Sigmoid colon (tissue), 7 donors: ENCODE data around the gene JAK2. TPM values are rescaled to one million over a fixed set of nuclear protein-coding genes. Genes with fewer than 3 reads are reported as not detected.
A peak's percentile ranks its signal among the peaks of the same experiment; 100 is the strongest.
"Not testable (repeated sequence)": the region's sequence is repeated elsewhere in the genome, so short reads cannot be mapped to it uniquely, and the experiment has no call there.

Experiments used
- DNase-seq: peaks from one replicate; pipeline ENCODE4 v3.0.0-alpha.2; 2019
- H3K27ac ChIP-seq, 4 donors: fragments of 200-600 bp; sonication (generic); one replicate each; pipeline ENCODE4 v1.5.1; 2016 to 2019; ENCODE audit warnings: mild to moderate bottlenecking in 1 of 4
- H3K27me3 ChIP-seq, 3 donors: fragments of 200-600 bp; sonication (generic); one replicate each; pipeline ENCODE4 v1.5.1; 2019; ENCODE audit warnings: mild to moderate bottlenecking in 1 of 3
- H3K36me3 ChIP-seq, 4 donors: fragments of 200-600 bp; sonication (generic); one replicate each; pipeline ENCODE4 v1.5.1; 2016 to 2019
- H3K4me1 ChIP-seq, 4 donors: fragments of 200-600 bp; sonication (generic); one replicate each; pipeline ENCODE4 v1.5.1; 2017 to 2019
- H3K4me3 ChIP-seq, 4 donors: fragments of 200-600 bp; sonication (generic); one replicate each; pipeline ENCODE4 v1.5.1; 2017 to 2019; ENCODE audit warnings: mild to moderate bottlenecking in 2 of 4, moderate library complexity in 1 of 4
- H3K9me3 ChIP-seq, 4 donors: fragments of 200-600 bp in 3 of 4; sonication (generic) in 3 of 4; one replicate each; pipeline versions ENCODE4 v1.5.1 to v1.6.1; 2013 to 2019
- EP300 ChIP-seq, 4 donors: sonication (generic); formaldehyde crosslinking; IDR thresholded peaks; one replicate each; pipeline ENCODE4 v1.6.1; 2017; ENCODE audit warnings: antibody characterized with exemption in 4 of 4
- POLR2A ChIP-seq, 2 donors: fragments of 450-650 bp; IDR thresholded peaks; one replicate each; pipeline ENCODE4 v1.6.1; 2016; ENCODE audit warnings: antibody characterized with exemption in 2 of 2, mild to moderate bottlenecking in 2 of 2, moderate library complexity in 2 of 2
- POLR2AphosphoS5 ChIP-seq, 4 donors: sonication (generic); formaldehyde crosslinking; IDR thresholded peaks; one replicate each; pipeline ENCODE4 v1.6.1; 2017; ENCODE audit warnings: antibody characterized with exemption in 4 of 4
- WGBS, 2 donors: extraction: QIAGEN DNeasy Blood & Tissue Kit; methylation state at CpG; one replicate each; pipeline ENCODE4 v1.1.7; 2013; 5-methylcytosine and 5-hydroxymethylcytosine counted together
- intact Hi-C: fragments of 100-400 bp; cut with DNase I; formaldehyde crosslinking; loops from one replicate; pipeline ENCODE4 v1.15.1; 2023
- polyA plus RNA-seq, 3 donors: library from polyadenylated mRNA; stranded (reverse); fragments of 200-250 nt; gene quantifications; one replicate each; pipeline ENCODE4 v1.2.3, GENCODE V29; 2013
- total RNA-seq, 4 donors: library from RNA; depleted of rRNA; stranded (reverse); fragments of >200 nt; gene quantifications; one replicate each; pipeline ENCODE4 v1.1.0, GENCODE V29; 2016
- TF ChIP-seq, protein P1 (sequence below), 4 experiments: fragments of 450-650 bp in 3 of 4; fragments of 200-600 bp in 1 of 4; IDR thresholded peaks; one replicate each; pipeline ENCODE4 v1.5.1; 2016 to 2019; ENCODE audit warnings: antibody characterized with exemption in 4 of 4, mild to moderate bottlenecking in 3 of 4, moderate library complexity in 2 of 4
- donor health status: healthy with polysubstance abuse.
- donor health status: Bipolar disorder and iron deficiency.
- donor health status: healthy.

Gene JAK2
- total and polyA plus RNA-seq, 7 donors: 5.3 to 36.8 (median 28.5) TPM

DNA sequence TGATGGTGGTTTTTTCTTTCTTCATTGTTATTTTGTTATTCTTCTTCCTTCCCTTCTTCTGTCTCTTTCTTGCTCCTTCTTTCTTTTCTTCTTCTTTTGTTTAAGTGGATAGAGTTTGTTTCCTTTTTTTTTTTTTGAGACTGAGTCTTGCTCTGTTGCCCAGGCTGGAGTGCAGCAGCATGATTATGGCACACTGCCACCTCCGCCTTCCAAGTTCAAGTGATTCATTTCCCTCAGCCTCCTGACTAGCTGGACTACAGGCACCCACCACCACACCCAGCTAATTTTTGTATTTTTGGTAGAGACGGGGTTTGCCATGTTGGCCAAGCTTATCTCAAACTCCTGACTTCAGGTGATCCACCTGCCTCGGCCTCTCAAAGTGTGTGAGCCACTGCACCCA is 40.3 kb downstream of the JAK2 start:
- WGBS, 2 donors: 94 to 97% methylated on average over 3 of the region's 3 CpGs
- Histone ChIP-seq H3K36me3 (peaks cover 0 to 44% (median 3%) of the 10 kb centered on the region in 4 donors), H3K27ac (no peak overlapping the region), H3K4me1 (peaks cover 0 to 6% (median 0%) of the 10 kb centered on the region in 4 donors), H3K9me3 (no peaks in the 10 kb centered on the region), H3K27me3 (no peaks in the 10 kb centered on the region), H3K4me3 (no peak overlapping the region)
- DNase-seq: no peak
- intact Hi-C loops: no loop called here
- TF ChIP-seq EP300 (IDR thresholded peaks at IDR 0.05) (no peak), POLR2A (IDR thresholded peaks at IDR 0.05) (no peak), POLR2AphosphoS5 (IDR thresholded peaks at IDR 0.05) (no peak)
- TF ChIP-seq, protein P1, sequence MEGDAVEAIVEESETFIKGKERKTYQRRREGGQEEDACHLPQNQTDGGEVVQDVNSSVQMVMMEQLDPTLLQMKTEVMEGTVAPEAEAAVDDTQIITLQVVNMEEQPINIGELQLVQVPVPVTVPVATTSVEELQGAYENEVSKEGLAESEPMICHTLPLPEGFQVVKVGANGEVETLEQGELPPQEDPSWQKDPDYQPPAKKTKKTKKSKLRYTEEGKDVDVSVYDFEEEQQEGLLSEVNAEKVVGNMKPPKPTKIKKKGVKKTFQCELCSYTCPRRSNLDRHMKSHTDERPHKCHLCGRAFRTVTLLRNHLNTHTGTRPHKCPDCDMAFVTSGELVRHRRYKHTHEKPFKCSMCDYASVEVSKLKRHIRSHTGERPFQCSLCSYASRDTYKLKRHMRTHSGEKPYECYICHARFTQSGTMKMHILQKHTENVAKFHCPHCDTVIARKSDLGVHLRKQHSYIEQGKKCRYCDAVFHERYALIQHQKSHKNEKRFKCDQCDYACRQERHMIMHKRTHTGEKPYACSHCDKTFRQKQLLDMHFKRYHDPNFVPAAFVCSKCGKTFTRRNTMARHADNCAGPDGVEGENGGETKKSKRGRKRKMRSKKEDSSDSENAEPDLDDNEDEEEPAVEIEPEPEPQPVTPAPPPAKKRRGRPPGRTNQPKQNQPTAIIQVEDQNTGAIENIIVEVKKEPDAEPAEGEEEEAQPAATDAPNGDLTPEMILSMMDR (IDR thresholded peaks at IDR 0.05): no peak

DNA sequence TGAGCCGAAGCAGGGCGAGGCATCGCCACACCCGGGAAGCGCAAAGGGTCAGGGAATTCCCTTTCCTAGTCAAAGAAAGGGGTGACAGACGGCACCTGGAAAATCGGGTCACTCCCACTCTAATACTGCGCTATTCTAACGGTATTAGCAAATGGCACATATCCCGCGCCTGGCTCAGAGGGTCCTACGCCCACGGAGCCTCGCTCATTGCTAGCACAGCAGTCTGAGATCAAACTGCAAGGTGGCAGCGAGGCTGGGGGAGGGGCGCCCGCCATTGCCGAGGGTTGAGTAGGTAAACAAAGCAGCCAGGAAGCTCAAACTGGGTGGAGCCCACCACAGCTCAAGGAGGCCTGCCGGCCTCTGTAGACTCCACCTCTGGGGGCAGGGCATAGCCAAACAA is 46.9 kb downstream of the JAK2 start:
- H3K4me3 ChIP-seq, H3K27ac ChIP-seq, intact Hi-C loops, H3K27me3 ChIP-seq, H3K4me1 ChIP-seq, DNase-seq, H3K9me3 ChIP-seq: not testable (repeated sequence)
- 95% methylated on average over 19 of the region's 19 CpGs for WGBS, 2 donors
- peaks cover 0 to 42% (median 3%) of the 10 kb centered on the region in 4 donors for H3K36me3 ChIP-seq

DNA sequence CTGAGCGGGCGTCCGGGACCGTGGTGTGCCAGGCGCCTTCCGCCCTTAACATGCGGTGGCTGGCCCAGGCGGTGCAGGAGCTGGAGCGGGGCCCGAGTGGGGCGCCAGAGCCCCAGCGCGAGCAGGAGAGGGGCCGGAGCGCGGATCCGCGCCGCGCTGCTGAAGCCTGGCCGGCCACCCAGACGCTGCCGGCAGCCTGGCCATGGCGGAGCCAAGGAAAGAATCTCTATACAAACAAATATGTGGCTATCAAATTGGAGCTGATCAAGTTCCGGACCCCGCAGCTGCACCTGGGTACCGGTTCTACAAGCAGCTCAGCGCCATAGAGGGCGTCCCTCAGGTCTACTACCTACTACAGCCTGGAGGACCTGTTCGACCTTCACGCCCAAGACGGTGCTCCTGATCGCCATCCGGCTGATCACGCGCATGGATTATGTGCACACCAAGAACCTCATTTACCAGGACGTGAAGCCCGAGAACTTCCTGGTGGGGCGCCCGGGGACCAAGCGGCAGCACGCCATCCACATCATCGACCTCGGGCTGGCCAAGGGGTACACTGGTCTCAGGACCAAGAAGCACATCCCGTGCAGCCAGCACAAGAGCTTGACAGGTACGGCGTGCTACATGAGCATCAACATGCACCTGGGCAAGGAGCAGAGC is 55.8 kb downstream of the JAK2 start:
- peaks cover 0 to 12% (median 6%) of the 10 kb centered on the region in 4 donors for H3K4me1 ChIP-seq
- TF ChIP-seq EP300 (IDR thresholded peaks at IDR 0.05) (no peak), POLR2A (IDR thresholded peaks at IDR 0.05) (no peak), POLR2AphosphoS5 (IDR thresholded peaks at IDR 0.05) (no peak)
- TF ChIP-seq, protein P1 (IDR thresholded peaks at IDR 0.05): no peak
- 98% methylated on average over 47 of the region's 47 CpGs for WGBS, 2 donors

DNA sequence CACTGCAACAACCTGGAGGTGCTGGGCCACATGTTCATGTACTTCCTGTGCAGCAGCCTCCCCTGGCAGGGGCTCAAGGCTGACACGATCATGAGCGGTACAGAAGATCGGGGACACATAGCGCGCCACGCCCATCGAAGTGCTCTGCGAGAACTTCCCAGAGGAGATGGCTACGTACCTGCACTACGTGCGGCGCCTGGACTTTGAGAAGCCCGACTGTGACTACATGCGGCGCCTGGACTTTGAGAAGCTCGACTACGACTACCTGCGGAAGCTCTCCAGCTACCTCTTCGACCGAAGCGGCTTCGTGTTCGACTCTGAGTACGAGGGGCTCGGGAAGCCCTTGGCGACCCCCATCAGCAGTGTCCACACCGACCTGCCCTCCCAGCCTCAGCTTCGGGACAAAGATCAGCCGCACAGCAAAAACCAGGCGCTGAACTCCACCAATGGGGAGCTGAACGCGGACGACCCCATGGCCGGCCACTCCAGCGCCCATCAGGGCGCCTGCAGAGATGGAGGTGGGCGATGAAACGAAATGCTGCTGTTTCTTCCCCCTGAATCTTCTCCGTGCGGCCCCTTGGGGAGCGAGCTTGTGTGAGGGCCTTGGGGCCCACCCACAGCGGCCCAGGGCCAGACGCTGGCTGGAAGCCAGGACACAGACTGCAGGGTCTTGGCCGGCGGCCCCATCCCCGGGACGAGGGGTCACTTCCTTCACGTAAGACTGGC is 56.5 kb downstream of the JAK2 start:
- Histone ChIP-seq H3K27me3 (no peaks in the 10 kb centered on the region), H3K27ac (no peak overlapping the region), H3K4me3 (no peak overlapping the region), H3K9me3 (peaks cover 0 to 7% (median 0%) of the 10 kb centered on the region in 4 donors), H3K4me1 (peaks cover 0 to 12% (median 6%) of the 10 kb centered on the region in 4 donors), H3K36me3 (peaks cover 0 to 35% (median 10%) of the 10 kb centered on the region in 4 donors)
- intact Hi-C loops: no loop called here
- WGBS, 2 donors: 97 to 98% methylated on average over 48 of the region's 48 CpGs
- peak; percentile 53 for DNase-seq
- TF ChIP-seq EP300 (IDR thresholded peaks at IDR 0.05) (no peak), POLR2AphosphoS5 (IDR thresholded peaks at IDR 0.05) (no peak)

More for the DNA sequence above, 55.8 kb downstream of the JAK2 start:
- peaks cover 0 to 33% (median 10%) of the 10 kb centered on the region in 4 donors for H3K36me3 ChIP-seq
- no peak overlapping the region for H3K27ac ChIP-seq
- H3K9me3 ChIP-seq: peaks cover 0 to 7% (median 0%) of the 10 kb centered on the region in 4 donors
- intact Hi-C loops: no loop called here
- H3K4me3 ChIP-seq: no peak overlapping the region
- DNase-seq: peak; percentile 54
- H3K27me3 ChIP-seq: no peaks in the 10 kb centered on the region

DNA sequence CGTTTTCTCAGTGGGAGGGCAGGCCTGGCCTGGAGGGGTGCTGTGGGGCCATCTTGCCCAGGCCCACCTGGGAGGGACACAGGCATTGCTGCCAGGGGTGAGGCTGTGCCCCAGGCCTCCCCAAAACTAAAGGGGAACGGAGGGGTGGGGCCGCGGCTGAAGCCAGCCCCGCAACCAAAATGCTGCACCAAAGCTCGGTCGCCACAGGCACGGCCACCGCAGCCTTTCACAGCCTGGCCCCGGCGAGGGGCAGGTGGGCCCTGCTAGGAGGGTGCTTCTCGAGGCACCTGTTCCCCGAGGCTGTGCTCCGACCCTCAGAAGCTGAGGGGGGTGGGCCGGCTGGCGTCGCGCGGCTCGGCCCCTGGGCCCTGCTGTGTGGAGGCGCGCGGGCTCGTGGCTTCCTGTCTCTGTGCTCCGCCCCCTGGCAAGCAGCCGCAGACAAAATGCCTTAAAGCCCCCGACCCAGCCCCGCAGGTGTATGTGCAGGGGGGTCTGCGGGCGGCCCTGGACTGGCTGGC is 57.6 kb downstream of the JAK2 start:
- Histone ChIP-seq H3K27ac (no peak overlapping the region), H3K9me3 (peaks cover 0 to 7% (median 0%) of the 10 kb centered on the region in 4 donors), H3K4me3 (no peak overlapping the region), H3K27me3 (no peaks in the 10 kb centered on the region), H3K4me1 (peaks cover 0 to 12% (median 6%) of the 10 kb centered on the region in 4 donors), H3K36me3 (peaks cover 0 to 37% (median 10%) of the 10 kb centered on the region in 4 donors)
- WGBS, 2 donors: 91 to 93% methylated on average over 30 of the region's 30 CpGs
- TF ChIP-seq, protein P1 (IDR thresholded peaks at IDR 0.05): no peak
- TF ChIP-seq POLR2A (IDR thresholded peaks at IDR 0.05) (no peak), EP300 (IDR thresholded peaks at IDR 0.05) (no peak), POLR2AphosphoS5 (IDR thresholded peaks at IDR 0.05) (no peak)
- intact Hi-C loops: no loop called here
- no peak for DNase-seq
